Measurements from ENCODE around the gene ZNF496.

DNA sequence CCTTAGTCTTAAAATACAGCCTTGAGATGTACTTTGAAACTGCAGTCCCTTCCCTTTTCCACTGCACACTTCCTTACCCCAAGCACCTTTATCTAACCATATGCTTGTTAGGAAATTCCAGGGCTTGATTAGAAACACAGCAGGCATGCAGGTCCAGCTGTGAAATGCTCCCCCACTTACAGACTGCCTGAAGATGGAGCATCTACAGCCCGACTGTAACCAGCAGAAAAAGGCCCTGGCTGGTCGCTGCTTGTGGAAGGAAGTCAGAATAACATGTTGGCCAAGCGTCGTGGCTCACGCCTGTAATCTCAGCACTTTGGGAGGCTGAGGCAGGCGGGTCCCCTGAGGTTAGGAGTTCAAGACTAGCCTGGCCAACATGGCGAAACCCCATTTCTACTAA is 38.6 kb downstream of the ZNF496 start:
- TF ChIP-seq POLR2A (IDR thresholded peaks at IDR 0.05), result no peak
- TF ChIP-seq, protein P1, sequence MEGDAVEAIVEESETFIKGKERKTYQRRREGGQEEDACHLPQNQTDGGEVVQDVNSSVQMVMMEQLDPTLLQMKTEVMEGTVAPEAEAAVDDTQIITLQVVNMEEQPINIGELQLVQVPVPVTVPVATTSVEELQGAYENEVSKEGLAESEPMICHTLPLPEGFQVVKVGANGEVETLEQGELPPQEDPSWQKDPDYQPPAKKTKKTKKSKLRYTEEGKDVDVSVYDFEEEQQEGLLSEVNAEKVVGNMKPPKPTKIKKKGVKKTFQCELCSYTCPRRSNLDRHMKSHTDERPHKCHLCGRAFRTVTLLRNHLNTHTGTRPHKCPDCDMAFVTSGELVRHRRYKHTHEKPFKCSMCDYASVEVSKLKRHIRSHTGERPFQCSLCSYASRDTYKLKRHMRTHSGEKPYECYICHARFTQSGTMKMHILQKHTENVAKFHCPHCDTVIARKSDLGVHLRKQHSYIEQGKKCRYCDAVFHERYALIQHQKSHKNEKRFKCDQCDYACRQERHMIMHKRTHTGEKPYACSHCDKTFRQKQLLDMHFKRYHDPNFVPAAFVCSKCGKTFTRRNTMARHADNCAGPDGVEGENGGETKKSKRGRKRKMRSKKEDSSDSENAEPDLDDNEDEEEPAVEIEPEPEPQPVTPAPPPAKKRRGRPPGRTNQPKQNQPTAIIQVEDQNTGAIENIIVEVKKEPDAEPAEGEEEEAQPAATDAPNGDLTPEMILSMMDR (IDR thresholded peaks at IDR 0.05 in 4 of 5, conservative IDR thresholded peaks at IDR 0.05 in 1 of 5), result no peak

All from gastrocnemius medialis (tissue), 4 donors.